SW 1271 (cell line): ENCODE results near the gene LIPC.

Experiments
- DNase-seq, 2 experiments: peaks; one replicate each; lab custom pipeline; 2025; lab: John Stamatoyannopoulos, UW

Gene LIPC

DNA sequence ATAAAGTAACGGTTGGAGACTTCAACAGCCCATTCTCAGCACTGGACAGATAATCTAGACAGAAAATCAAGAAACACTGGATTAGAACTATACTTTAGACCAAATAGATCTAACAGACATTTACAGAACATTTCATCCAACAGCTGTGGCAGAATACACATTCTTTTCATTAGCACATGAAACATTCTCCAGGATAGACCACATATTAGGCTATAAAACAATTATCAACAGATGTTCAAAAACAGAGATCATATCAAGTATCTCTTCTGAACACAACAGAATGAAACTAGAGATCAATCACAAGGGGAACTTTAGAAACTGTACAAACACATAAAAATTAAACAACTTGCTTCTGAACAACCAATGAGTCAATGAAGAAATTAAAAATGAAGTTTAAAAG, 184.4 kb downstream of the LIPC start:
- no peak for DNase-seq
